Lung (tissue), 12 donors: Measurements from ENCODE around the gene LRIG1. TPM values are rescaled to one million over a fixed set of nuclear protein-coding genes. Genes with fewer than 3 reads are reported as not detected.

Source experiments
- ATAC-seq: fragments of 200-7000 bp; cut with Tn5 transposase; one replicate; pipeline ENCODE4 v1.9.1; 2020; ENCODE audit warnings: moderate number of reproducible peaks; ENCODE audit not compliant: insufficient read depth, low FRiP score
- DNase-seq, 3 donors: peaks; one replicate each; pipeline ENCODE4 v3.0.0-alpha.2; 2013 to 2017
- H3K27ac ChIP-seq, 2 donors: one replicate each; pipeline ENCODE4 v1.5.1; 2013; ENCODE audit warnings: mild to moderate bottlenecking in 2 of 2, moderate library complexity in 2 of 2, control low read depth in 1 of 2, inconsistent platforms in 1 of 2, low read depth in 1 of 2, low read length in 1 of 2
- H3K27me3 ChIP-seq, 3 donors: one replicate each; pipeline ENCODE4 v1.5.1; 2013; ENCODE audit warnings: low read length in 2 of 3; ENCODE audit not compliant: control insufficient read depth in 3 of 3, insufficient read depth in 3 of 3
- H3K36me3 ChIP-seq, 4 donors: one replicate each; pipeline ENCODE4 v1.5.1; 2013; ENCODE audit warnings: low read length in 4 of 4, mild to moderate bottlenecking in 1 of 4, moderate library complexity in 1 of 4; ENCODE audit not compliant: control insufficient read depth in 4 of 4, insufficient read depth in 4 of 4
- H3K4me1 ChIP-seq, 5 donors: one replicate each; pipeline ENCODE4 v1.5.1; 2013; ENCODE audit warnings: low read length in 5 of 5, mild to moderate bottlenecking in 2 of 5, moderate library complexity in 1 of 5; ENCODE audit not compliant: control insufficient read depth in 5 of 5, insufficient read depth in 5 of 5
- H3K4me3 ChIP-seq: one replicate; pipeline ENCODE4 v1.5.1; 2013; ENCODE audit warnings: mild to moderate bottlenecking, control low read depth, moderate library complexity
- H3K9ac ChIP-seq, 2 donors: one replicate each; pipeline ENCODE4 v1.5.1; 2013; ENCODE audit warnings: low read length in 2 of 2, control low read depth in 1 of 2; ENCODE audit not compliant: insufficient read depth in 1 of 2
- H3K9me3 ChIP-seq, 4 donors: one replicate each; pipeline ENCODE4 v1.5.1; 2013; ENCODE audit warnings: low read length in 3 of 4, mild to moderate bottlenecking in 1 of 4, moderate library complexity in 1 of 4; ENCODE audit not compliant: control insufficient read depth in 4 of 4, insufficient read depth in 3 of 4
- WGBS, 2 donors: extraction: QIAGEN DNeasy Blood & Tissue Kit; methylation state at CpG; one replicate each; pipeline ENCODE4 v1.1.7; 2013; 5-methylcytosine and 5-hydroxymethylcytosine counted together
- polyA plus RNA-seq, 2 donors: library from polyadenylated mRNA; stranded (reverse); fragments of 200-250 nt; gene quantifications; one replicate each; pipeline ENCODE4 v1.2.1, GENCODE V29; 2013
- total RNA-seq, 2 donors: library from RNA; depleted of rRNA in 1 of 2; stranded (reverse); fragments of >200 nt in 1 of 2; gene quantifications; one replicate each; pipeline ENCODE4 v1.2.1, GENCODE V29; 2014 to 2021
- TF ChIP-seq, protein P1 (sequence below): IDR thresholded peaks from 2 replicates; pipeline ENCODE4 v1.5.1; 2012; ENCODE audit warnings: mild to moderate bottlenecking; ENCODE audit errors: control extremely low read depth, extremely low read depth
- donor health status: control.
- donor health status: control.
- donor health status: Bipolar disorder and iron deficiency.
- donor health status: healthy.
- donor health status: DM: yes; HTN: yes; CAD: no.

LRIG1 gene
- total and polyA plus RNA-seq, 4 donors = 21.9 to 97.4 (median 42.2) TPM

DNA sequence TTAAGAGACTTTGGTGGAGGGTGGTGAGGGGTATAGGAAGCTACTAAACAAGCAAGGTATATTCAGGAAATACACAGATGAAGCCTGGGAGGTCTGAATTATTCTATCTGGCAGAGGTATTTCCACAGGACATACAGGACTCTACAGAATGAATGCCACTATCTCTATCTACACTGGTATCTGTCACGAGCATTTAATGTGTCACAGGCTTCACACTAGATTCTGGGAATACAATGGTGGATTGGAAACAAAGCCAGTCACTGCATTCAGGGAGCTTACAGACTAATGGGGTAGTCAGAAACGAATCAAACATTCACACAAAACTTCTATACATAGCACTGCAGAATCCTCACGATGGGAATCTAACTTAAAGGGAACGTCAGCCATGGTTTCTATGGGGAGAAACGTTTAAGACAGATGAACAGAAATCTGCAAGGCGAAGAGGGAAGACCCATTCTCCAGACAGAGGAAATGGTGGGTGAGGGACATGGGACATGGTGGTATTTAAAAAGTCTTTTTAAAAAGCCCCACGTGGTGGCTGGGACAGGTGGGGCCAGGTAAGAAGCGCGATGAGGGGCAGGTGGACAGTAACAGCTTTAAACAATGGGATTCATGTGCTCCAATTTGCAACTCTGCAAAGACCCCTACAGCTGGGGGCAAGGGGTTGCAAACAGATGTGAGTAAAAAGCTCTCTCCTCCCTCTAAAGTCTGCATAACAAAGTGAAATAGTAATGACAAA, 16.5 kb downstream of the LRIG1 start:
- WGBS, 2 donors = 84 to 88% methylated on average over 9 of the region's 9 CpGs
- no peak for DNase-seq
- no peaks in the 10 kb centered on the region for H3K9me3 ChIP-seq
- H3K36me3 ChIP-seq = no peaks in the 10 kb centered on the region
- peak overlapping the region; percentile 4 to 75 for H3K27ac ChIP-seq
- H3K27me3 ChIP-seq = no peaks in the 10 kb centered on the region
- TF ChIP-seq, protein P1, sequence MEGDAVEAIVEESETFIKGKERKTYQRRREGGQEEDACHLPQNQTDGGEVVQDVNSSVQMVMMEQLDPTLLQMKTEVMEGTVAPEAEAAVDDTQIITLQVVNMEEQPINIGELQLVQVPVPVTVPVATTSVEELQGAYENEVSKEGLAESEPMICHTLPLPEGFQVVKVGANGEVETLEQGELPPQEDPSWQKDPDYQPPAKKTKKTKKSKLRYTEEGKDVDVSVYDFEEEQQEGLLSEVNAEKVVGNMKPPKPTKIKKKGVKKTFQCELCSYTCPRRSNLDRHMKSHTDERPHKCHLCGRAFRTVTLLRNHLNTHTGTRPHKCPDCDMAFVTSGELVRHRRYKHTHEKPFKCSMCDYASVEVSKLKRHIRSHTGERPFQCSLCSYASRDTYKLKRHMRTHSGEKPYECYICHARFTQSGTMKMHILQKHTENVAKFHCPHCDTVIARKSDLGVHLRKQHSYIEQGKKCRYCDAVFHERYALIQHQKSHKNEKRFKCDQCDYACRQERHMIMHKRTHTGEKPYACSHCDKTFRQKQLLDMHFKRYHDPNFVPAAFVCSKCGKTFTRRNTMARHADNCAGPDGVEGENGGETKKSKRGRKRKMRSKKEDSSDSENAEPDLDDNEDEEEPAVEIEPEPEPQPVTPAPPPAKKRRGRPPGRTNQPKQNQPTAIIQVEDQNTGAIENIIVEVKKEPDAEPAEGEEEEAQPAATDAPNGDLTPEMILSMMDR = no peak
- no peak overlapping the region for H3K9ac ChIP-seq
- ATAC-seq = no peak
- H3K4me1 ChIP-seq = peaks cover 19 to 57% (median 39%) of the 10 kb centered on the region in 5 donors
- no peak overlapping the region for H3K4me3 ChIP-seq

DNA sequence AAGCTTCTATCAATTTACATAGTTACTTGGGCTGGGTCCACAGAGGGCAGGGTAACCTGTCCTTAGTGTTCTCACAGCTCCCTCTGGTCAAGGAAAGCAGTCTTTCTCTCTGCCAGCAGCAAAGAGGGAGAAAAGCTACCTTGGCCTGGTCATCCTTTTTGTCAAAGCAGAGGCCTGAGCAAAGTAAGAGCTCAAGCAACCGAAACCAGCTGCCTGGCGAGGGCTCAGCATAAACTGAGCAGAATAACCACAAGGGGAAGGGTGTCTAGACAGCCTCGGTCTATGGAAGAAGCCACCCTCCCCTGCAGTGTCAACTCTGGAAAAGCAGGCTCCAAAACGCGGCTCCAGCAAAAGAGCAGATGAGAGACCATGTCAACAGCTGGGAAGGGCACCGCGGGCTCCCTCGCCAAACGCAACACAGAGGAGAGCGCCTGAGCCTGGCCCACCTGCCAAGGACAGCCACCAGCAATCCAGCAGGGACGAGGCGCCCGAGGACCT, 17.4 kb downstream of the LRIG1 start:
- H3K9me3 ChIP-seq = no peaks in the 10 kb centered on the region
- peaks cover 23 to 57% (median 45%) of the 10 kb centered on the region in 5 donors for H3K4me1 ChIP-seq
- ATAC-seq (no peak), DNase-seq (no peak)
- no peaks in the 10 kb centered on the region for H3K27me3 ChIP-seq
- no peak overlapping the region for H3K4me3 ChIP-seq
- 63 to 68% methylated on average over 13 of the region's 13 CpGs for WGBS, 2 donors
- H3K36me3 ChIP-seq = no peaks in the 10 kb centered on the region
- peak overlapping the region; percentile 29 to 75 for H3K27ac ChIP-seq
- no peak overlapping the region for H3K9ac ChIP-seq
- TF ChIP-seq, protein P1 = no peak

DNA sequence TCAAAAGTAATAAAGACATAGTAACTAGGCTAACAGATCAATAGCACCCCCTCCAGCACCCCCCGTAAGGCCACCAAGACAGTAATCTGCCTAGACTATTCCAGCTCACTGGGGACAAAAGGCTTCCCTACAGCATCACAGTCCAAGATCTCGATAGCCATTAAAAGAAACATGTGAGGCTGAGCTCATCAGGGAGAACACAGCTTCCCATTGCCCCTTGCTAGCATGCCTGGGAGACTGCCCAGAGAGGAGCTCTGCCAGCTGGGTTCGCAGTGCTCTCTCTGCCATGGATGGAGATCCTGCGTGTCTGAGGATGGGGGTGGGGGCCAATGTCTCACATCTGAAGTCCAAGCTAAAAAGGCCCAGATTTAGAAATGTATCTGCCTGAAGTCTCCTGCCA, 17.8 kb downstream of the LRIG1 start:
- no peak overlapping the region for H3K9ac ChIP-seq
- H3K9me3 ChIP-seq = no peaks in the 10 kb centered on the region
- H3K4me1 ChIP-seq = peaks cover 26 to 57% (median 48%) of the 10 kb centered on the region in 5 donors
- DNase-seq (peak; percentile 37 to 67 (median 48)), ATAC-seq (no peak)
- no peaks in the 10 kb centered on the region for H3K27me3 ChIP-seq
- H3K36me3 ChIP-seq = no peaks in the 10 kb centered on the region
- TF ChIP-seq, protein P1 = no peak
- 38 to 73% methylated on average over 4 of the region's 4 CpGs for WGBS, 2 donors
- peak overlapping the region; percentile 68 to 75 for H3K27ac ChIP-seq
- no peak overlapping the region for H3K4me3 ChIP-seq
